Activated CD4-positive, alpha-beta T cell treated with anti-CD3 and anti-CD28 coated beads for 36 hours (primary cell): ENCODE measurements around the gene CSRP3. TPM values are rescaled to one million over a fixed set of nuclear protein-coding genes. Genes with fewer than 3 reads are reported as not detected.

Experiments used
- ATAC-seq: fragments of 200-7000 bp; cut with Tn5 transposase; one replicate; pipeline ENCODE4 v1.10.0; 2021; ENCODE audit warnings: mild to moderate bottlenecking, moderate library complexity
- CTCF ChIA-PET: fragments of 350-600 bp; sonication (Branson Sonifier 250); formaldehyde crosslinking; loops from one replicate; lab custom pipeline; 2021; ENCODE audit warnings: antibody characterized with exemption; lab: Charles Lee
- POLR2A ChIA-PET: fragments of 350-600 bp; sonication (Branson Sonifier 250); formaldehyde crosslinking; loops from one replicate; lab custom pipeline; 2021; ENCODE audit warnings: antibody characterized with exemption, inconsistent platforms; lab: Charles Lee
- DNase-seq: peaks from one replicate; pipeline ENCODE4 v3.0.0-alpha.2; 2020
- H3K27ac Mint-ChIP-seq: one replicate; pipeline ENCODE4 v1.8.0; 2021; ENCODE audit warnings: mixed read lengths
- H3K27me3 Mint-ChIP-seq: one replicate; pipeline ENCODE4 v1.8.0; 2021; ENCODE audit warnings: mixed read lengths
- H3K36me3 Mint-ChIP-seq: one replicate; pipeline ENCODE4 v1.8.0; 2021; ENCODE audit warnings: low read depth, mixed read lengths
- H3K4me1 Mint-ChIP-seq: one replicate; pipeline ENCODE4 v1.8.0; 2021; ENCODE audit warnings: mixed read lengths
- H3K4me3 Mint-ChIP-seq: one replicate; pipeline ENCODE4 v1.8.0; 2021; ENCODE audit warnings: mild to moderate bottlenecking, moderate library complexity, mixed read lengths
- H3K9me3 Mint-ChIP-seq: one replicate; pipeline ENCODE4 v1.8.0; 2021; ENCODE audit warnings: low read depth, mixed read lengths
- intact Hi-C, 2 experiments: fragments of 100-400 bp; cut with DNase I in 1 of 2; cut with micrococcal nuclease in 1 of 2; formaldehyde crosslinking; loops; one replicate each; pipeline versions ENCODE4 v1.14.2 to v1.15.1; 2022 to 2024; cut with DNase I, micrococcal nuclease
- total RNA-seq, 2 experiments: library from RNA; stranded (reverse); gene quantifications; one replicate each; pipeline ENCODE4 v1.2.3, GENCODE V29; 2021

CSRP3 gene
- total RNA-seq, result not detected

DNA sequence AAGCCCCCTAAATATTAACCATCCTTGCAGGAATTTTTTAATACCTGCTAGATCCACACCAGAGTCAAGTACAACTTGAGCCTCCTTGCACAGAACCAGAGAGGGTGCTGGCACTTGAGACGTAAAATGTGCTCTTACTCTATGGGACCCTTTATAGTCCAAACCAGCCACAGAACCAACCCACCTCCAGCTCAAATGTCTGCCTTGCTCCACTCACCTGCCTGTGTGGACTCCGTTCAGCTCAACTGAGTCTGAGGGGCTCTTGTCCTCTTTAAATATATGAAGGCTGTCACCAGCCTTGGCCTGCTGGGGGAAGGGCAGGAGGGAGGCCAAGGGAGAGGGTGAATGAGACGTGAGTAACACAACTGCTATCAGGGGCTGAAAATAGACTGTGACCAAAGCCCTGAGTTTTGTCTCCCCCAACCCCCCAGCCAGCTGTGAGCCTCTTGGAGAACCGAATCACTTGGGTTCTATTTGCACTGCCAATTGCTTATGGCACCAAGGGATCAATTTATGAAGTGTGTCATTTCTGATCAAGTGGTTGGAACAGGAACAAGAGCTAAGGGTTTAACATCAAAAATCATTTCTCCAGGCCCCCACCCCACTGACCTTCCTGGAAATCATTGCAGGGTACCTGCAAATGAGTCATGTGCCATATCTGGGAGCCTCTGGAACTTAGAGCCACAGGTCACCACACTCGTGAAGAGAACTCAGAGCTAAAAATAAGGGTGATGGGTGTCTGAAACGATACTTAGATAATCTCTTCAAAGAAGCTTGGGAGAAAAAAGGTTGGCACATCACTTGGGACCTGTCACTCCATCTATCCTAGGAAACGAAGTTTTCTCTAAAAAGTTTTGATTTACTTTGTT is at the start of gene CSRP3:
CSRP3 (minus strand) TSS at position 247 of the 869 bp plus-strand sequence. CDS start 9,535 bp downstream, outside the sequence.
- Mint-ChIP-seq H3K4me1 (no peaks in the 10 kb centered on the region), H3K27ac (no peak within 1 kb of the TSS), H3K27me3 (peaks cover 3% of the 10 kb centered on the region), H3K4me3 (no peak within 1 kb of the TSS), H3K36me3 (no peaks in the 10 kb centered on the region), H3K9me3 (no peaks in the 10 kb centered on the region)
- no peak for ATAC-seq
- ChIA-PET CTCF (no interaction called here), POLR2A (interaction anchor here (0.5 kb wide), 1 partner anchor 83 kb away, joined by 6 read pairs; no protein-coding TSS in a partner anchor)
- intact Hi-C loops, result no loop called here
- DNase-seq, result no peak

DNA sequence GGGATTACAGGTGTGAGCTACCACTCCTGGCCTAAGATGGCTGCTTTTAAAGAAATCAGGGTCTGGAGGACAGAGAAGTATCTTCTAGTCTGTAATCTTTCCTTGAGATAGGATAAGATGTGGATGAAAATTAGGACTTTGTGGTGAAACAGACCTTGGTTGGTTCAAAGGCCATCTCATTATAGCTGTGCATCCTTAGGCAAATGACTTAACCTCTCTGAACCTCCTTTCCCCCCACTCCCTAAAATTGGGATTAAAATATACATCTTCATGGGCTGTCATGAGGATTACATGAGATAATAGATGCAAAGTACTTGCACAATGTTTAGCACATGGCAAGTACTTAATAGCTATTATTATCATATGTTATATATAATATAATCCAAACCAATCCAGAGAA is 49.8 kb upstream of the CSRP3 start:
- Mint-ChIP-seq H3K9me3 (peaks cover 2% of the 10 kb centered on the region), H3K27me3 (peaks cover 13% of the 10 kb centered on the region), H3K4me3 (no peak overlapping the region), H3K27ac (no peak overlapping the region), H3K36me3 (no peaks in the 10 kb centered on the region), H3K4me1 (no peaks in the 10 kb centered on the region)
- no peak for ATAC-seq
- CTCF ChIA-PET, result interaction anchor here (0.7 to 0.9 kb wide), 2 partner anchors 8 to 92 kb away, joined by 3 read pairs; no protein-coding TSS in a partner anchor
- POLR2A ChIA-PET, result interaction anchor here (0.6 kb wide), 1 partner anchor 14 kb away, joined by 3 read pairs; no protein-coding TSS in a partner anchor
- DNase-seq, result no peak
- intact Hi-C loops, result no loop called here

DNA sequence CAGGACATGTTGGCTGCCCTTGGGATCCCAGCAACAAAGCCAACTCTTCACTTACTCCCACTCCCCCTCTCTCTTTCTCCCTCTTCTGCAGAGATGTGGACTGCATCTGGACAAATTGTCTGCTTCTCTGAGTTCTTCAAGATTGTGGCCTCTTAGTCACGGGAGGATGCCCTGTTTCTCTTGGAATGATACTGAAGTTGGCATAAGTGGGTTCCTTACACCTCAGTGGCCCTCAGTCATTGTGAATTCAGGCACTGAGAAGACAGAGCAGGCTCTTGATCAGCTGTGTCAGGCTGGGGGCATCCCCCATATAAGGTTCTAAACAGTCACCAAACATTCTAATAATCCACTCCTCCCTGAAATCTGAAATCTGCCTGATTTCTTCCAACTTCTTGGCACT is 45.0 kb upstream of the CSRP3 start:
- ChIA-PET CTCF (interaction anchor here (0.6 to 1.5 kb wide), 5 partner anchors 12 to 176 kb away, joined by 3 to 4 read pairs (median 3); no protein-coding TSS in a partner anchor), POLR2A (no interaction called here)
- no peak overlapping the region for H3K4me3 Mint-ChIP-seq
- DNase-seq (no peak), ATAC-seq (no peak)
- peaks cover 4% of the 10 kb centered on the region for H3K36me3 Mint-ChIP-seq
- peaks cover 39% of the 10 kb centered on the region for H3K27me3 Mint-ChIP-seq
- H3K27ac Mint-ChIP-seq, result no peak overlapping the region
- H3K4me1 Mint-ChIP-seq, result peaks cover 6% of the 10 kb centered on the region
- intact Hi-C loops, result loop anchor here (10.0 kb wide), 2 partner anchors 198 to 552 kb away; partner anchors contain the start of gene TMEM86A (in 1 of the 2)
- H3K9me3 Mint-ChIP-seq, result peaks cover 2% of the 10 kb centered on the region

GRCh38 chr11:19245351-19245750 is 43.6 kb upstream of the CSRP3 start:
- CTCF ChIA-PET, result no interaction called here
- H3K9me3 Mint-ChIP-seq, result peaks cover 2% of the 10 kb centered on the region
- H3K27me3 Mint-ChIP-seq, result peaks cover 38% of the 10 kb centered on the region
- POLR2A ChIA-PET, result no interaction called here
- peaks cover 8% of the 10 kb centered on the region for H3K4me1 Mint-ChIP-seq
- no peak overlapping the region for H3K4me3 Mint-ChIP-seq
- DNase-seq (no peak), ATAC-seq (no peak)
- H3K36me3 Mint-ChIP-seq, result peaks cover 4% of the 10 kb centered on the region
- no peak overlapping the region for H3K27ac Mint-ChIP-seq
- intact Hi-C loops, result loop anchor here (10.0 kb wide), 2 partner anchors 199 to 551 kb away; partner anchors contain the start of gene TMEM86A (in 1 of the 2)

- Mint-ChIP-seq H3K27ac (no peak overlapping the region), H3K27me3 (peaks cover 41% of the 10 kb centered on the region), H3K9me3 (peaks cover 2% of the 10 kb centered on the region), H3K4me1 (peaks cover 10% of the 10 kb centered on the region), H3K4me3 (no peak overlapping the region), H3K36me3 (peaks cover 6% of the 10 kb centered on the region)
- ChIA-PET POLR2A (no interaction called here), CTCF (interaction anchor here (2.3 kb wide), 1 partner anchor 15 kb away, joined by 8 read pairs; no protein-coding TSS in a partner anchor)
- ATAC-seq (no peak), DNase-seq (no peak)
- intact Hi-C loops, result loop anchor here (5.0 to 10.0 kb wide), 6 partner anchors 172 to 852 kb away; partner anchors contain the start of genes LDHA (in 1 of the 2), TMEM86A (in 1 of the 2) and UEVLD (in 1 of the 2)
These were observed 42.8 kb upstream of the CSRP3 start for GRCh38 chr11:19244621-19245020.

GRCh38 chr11:19244084-19244483 is 42.3 kb upstream of the CSRP3 start:
- ATAC-seq (no peak), DNase-seq (no peak)
- Mint-ChIP-seq H3K27ac (no peak overlapping the region), H3K4me3 (no peak overlapping the region), H3K4me1 (peaks cover 14% of the 10 kb centered on the region), H3K9me3 (no peaks in the 10 kb centered on the region), H3K27me3 (peaks cover 43% of the 10 kb centered on the region), H3K36me3 (peaks cover 9% of the 10 kb centered on the region)
- CTCF ChIA-PET, result interaction anchor here (2.3 kb wide), 1 partner anchor 15 kb away, joined by 8 read pairs; no protein-coding TSS in a partner anchor
- POLR2A ChIA-PET, result no interaction called here
- intact Hi-C loops, result loop anchor here (5.0 to 10.0 kb wide), 6 partner anchors 172 to 852 kb away; partner anchors contain the start of genes LDHA (in 1 of the 2), TMEM86A (in 1 of the 2) and UEVLD (in 1 of the 2)

DNA sequence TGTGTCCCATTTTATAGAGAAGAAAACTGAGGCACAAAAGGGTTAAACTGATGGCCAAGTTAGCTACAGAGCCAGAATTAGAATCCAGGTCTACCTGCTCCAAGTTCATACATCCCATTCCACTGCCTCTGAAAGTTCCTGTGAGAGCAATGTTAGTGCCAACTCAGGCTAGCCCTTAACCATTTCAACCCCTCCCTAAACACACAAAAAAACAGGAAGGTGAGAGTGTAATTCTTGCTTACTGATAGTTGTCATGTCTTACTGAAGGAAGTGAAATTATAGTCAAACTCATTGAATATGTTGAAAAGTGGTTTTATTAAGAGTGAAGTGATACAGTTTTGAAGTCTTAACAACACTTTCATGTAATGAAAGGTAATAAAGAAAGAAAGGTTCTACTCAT is 41.8 kb upstream of the CSRP3 start:
- no peak overlapping the region for H3K4me3 Mint-ChIP-seq
- CTCF ChIA-PET, result interaction anchor here (2.3 kb wide), 1 partner anchor 16 kb away, joined by 8 read pairs; no protein-coding TSS in a partner anchor
- H3K4me1 Mint-ChIP-seq, result peaks cover 14% of the 10 kb centered on the region
- H3K27ac Mint-ChIP-seq, result no peak overlapping the region
- intact Hi-C loops, result loop anchor here (5.0 to 10.0 kb wide), 6 partner anchors 171 to 851 kb away; partner anchors contain the start of genes LDHA (in 1 of the 2), TMEM86A (in 1 of the 2) and UEVLD (in 1 of the 2)
- no peak for DNase-seq
- H3K36me3 Mint-ChIP-seq, result peaks cover 13% of the 10 kb centered on the region
- H3K9me3 Mint-ChIP-seq, result no peaks in the 10 kb centered on the region
- peaks cover 44% of the 10 kb centered on the region for H3K27me3 Mint-ChIP-seq
- POLR2A ChIA-PET, result no interaction called here
- no peak for ATAC-seq

DNA sequence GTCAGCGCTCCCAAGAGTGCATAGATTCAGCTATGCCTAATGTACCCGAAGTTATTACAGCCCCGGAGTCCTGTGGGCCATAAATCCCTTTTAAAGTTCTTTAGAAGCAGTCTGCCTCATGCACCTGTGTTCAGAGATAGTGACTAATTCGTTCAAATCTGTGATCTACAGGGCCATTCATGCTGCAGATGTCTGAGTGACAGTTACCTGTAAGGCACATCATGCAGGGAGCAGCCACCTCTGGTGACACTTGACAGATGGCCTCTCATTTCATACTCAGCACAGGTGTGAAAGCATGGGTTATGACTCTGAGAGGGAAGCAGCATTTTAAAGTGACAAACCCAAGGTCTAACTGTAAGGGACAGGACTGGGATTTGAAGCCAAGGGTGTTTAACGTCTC is 41.4 kb upstream of the CSRP3 start:
- peak; percentile 14 for DNase-seq
- CTCF ChIA-PET, result interaction anchor here (2.3 kb wide), 1 partner anchor 16 kb away, joined by 8 read pairs; no protein-coding TSS in a partner anchor
- peaks cover 41% of the 10 kb centered on the region for H3K27me3 Mint-ChIP-seq
- POLR2A ChIA-PET, result interaction anchor here (0.6 kb wide), 1 partner anchor 27 kb away, joined by 4 read pairs; no protein-coding TSS in a partner anchor
- no peak overlapping the region for H3K27ac Mint-ChIP-seq
- H3K4me3 Mint-ChIP-seq, result no peak overlapping the region
- H3K4me1 Mint-ChIP-seq, result peaks cover 14% of the 10 kb centered on the region
- intact Hi-C loops, result loop anchor here (5.0 to 10.0 kb wide), 6 partner anchors 171 to 851 kb away; partner anchors contain the start of genes LDHA (in 1 of the 2), TMEM86A (in 1 of the 2) and UEVLD (in 1 of the 2)
- no peaks in the 10 kb centered on the region for H3K9me3 Mint-ChIP-seq
- H3K36me3 Mint-ChIP-seq, result peaks cover 16% of the 10 kb centered on the region
- ATAC-seq, result no peak

DNA sequence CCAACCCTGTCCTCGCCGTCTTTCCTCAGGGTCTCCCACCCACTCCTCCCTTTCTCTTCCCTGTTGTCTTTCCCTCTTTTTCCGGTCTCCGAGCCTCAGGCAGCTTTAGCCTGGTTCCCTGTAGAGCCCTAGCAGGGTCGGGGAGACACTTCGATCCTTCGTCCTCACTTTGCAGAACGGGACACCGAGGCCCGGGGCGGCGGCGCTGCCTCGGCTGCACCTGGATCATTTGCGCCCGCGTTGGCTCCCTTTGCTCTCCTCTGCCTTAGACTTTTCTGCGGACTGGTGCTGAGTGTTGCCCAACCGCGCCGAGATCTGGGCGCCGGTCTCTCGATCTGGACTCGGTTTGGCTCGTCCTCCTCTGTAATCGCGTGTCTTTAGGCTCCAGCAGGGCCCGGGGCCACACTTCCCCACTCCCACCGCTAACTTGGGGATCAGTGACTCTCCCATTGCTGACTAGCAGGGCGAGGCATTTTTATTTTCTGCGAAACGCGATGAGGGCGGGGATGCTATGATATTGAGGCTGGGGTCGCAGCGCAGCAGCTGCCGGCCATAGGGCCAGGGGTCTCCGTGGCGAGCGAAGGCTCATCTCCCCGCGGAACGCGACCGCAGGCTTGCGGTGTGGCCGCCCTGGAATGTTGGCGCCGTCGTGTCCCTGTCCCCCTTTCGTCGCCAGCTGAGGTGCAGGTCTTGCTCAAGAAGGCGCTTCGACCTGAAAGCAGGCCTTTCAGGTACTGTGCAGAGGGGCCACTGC is 40.6 kb upstream of the CSRP3 start:
- POLR2A ChIA-PET, result no interaction called here
- Mint-ChIP-seq H3K4me1 (peaks cover 14% of the 10 kb centered on the region), H3K36me3 (peaks cover 22% of the 10 kb centered on the region), H3K4me3 (peak overlapping the region; percentile 89), H3K9me3 (no peaks in the 10 kb centered on the region), H3K27me3 (peaks cover 36% of the 10 kb centered on the region), H3K27ac (peak overlapping the region; percentile 71)
- CTCF ChIA-PET, result interaction anchor here (2.3 kb wide), 1 partner anchor 17 kb away, joined by 8 read pairs; no protein-coding TSS in a partner anchor
- intact Hi-C loops, result loop anchor here (5.0 to 10.0 kb wide), 6 partner anchors 170 to 850 kb away; partner anchors contain the start of genes LDHA (in 1 of the 2), TMEM86A (in 1 of the 2) and UEVLD (in 1 of the 2)
- peak; percentile 28 for DNase-seq
- ATAC-seq, result no peak
